ENCODE results near the gene CREM. TPM values are rescaled to one million over a fixed set of nuclear protein-coding genes. Genes with fewer than 3 reads are reported as not detected.

Gene CREM
- total RNA-seq, 1 donor from 2014 or later = 16.5 TPM

DNA sequence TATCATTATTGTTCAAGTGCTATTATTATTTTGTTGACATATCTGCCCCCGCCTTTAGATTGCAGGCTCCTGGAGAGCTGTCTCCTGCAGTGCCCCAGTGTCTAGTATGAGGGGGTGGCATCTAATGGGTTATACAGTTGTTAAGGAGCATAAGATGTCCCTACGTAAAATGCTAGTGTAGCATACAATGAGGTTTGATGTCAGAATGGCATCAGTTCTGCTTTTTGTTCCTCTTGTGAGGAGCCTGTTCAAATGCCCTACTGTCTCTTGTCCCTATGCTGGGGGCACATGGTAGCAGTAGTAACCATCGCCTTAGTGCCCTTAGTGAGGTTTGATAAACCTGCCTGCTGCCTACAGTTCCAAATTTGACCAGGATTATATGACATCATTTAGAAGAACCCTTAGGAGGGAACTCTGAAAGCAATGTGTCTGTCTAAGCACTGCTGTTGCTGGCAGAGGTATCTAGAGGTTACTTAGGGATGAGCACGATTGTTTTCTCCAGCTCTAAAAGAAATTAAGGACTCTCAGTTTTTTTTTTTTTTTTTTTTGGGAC is 9.7 kb downstream of the CREM start:
- no peak for DNase-seq

- DNase-seq = no peak
Measured at GRCh38 chr10:35140126-35140525, 13.5 kb downstream of the CREM start.

- no peak for DNase-seq
Measured at GRCh38 chr10:35140727-35141126, 14.1 kb downstream of the CREM start.

- no peak for DNase-seq
Measured at GRCh38 chr10:35150308-35150707, 23.7 kb downstream of the CREM start.

- DNase-seq = no peak
Measured at GRCh38 chr10:35152992-35153391, 26.3 kb downstream of the CREM start.

DNA sequence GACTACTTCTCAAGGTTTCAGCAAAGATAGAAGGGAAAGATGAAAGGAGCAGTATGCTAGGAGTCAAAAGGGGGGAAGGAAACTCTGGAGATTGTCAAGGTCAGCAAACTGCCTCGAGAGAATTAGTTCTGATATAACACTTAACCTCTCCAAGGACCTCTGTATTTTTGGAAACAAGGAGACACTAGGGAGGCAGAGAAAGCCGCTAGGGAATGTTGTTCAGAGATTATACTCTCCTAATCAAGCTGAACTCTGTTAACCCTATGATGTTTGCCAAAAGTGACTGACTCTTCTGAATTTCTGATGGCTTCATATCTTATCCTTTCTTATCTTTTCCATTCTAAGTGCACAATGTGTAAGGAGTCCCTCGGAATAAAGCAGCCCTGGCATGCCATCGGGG is 27.1 kb downstream of the CREM start:
- no peak for DNase-seq

- DNase-seq = no peak
Measured at GRCh38 chr10:35160743-35161142, 34.1 kb downstream of the CREM start.

DNA sequence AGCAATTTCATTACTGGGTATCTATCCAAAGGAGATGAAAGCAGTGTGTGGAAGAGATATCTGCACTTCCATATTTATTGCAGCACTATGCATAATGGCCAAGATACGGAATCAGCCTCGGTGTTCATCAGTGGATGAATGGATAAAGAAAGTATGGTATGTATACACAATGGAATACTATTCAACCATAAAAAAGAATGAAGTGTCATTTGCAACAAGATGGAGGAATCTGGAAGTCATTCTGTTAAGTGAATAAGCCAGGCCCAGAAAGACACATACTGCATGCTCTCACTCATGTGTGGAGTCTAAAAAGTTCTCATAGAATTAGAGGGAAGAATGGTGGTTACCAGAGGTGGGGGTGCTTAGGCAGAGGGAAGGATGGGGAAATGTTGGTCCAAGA is 35.3 kb downstream of the CREM start:
- no peak for DNase-seq

- DNase-seq = no peak
Measured at GRCh38 chr10:35165136-35165535, 38.5 kb downstream of the CREM start.

DNA sequence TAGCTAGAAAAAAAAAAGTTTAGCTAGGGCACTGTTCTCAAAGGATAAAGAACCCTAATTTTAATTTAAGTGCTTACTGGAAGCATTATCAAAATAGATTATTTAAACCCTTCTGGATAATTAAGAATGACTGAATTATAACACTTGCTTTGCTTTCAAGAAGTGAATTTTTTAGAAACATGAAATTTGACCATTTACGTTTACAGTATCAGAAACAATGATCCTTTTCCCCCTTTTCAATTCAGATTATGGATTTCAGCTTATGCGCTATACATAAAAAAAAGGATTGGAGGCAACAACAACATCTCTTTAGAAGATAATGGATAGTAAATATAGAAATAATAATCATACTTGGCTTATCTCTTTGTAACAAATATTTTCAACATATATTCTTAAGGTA is 39.2 kb downstream of the CREM start:
- no peak for DNase-seq

GRCh38 chr10:35166607-35167006 is 40.0 kb downstream of the CREM start:
- DNase-seq = no peak

DNA sequence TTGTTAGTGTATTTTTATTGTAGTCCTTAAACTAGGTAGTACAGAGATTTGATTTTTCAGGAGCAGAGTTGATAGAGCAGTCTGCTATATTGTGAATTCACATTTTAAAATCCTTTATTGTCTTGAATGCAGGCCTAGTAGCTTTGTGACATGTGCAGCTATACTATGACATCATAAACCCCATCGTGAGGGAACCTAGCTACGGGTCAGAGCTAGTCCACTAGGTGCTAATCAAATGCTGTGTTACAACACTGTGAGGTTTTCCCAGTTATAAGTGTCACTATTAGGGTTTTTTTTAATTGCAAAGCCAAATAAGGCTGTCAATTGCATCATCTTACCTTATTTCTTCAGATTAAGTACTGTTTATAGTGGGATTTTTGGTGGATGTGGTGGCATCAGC is 40.7 kb downstream of the CREM start:
- no peak for DNase-seq

DNA sequence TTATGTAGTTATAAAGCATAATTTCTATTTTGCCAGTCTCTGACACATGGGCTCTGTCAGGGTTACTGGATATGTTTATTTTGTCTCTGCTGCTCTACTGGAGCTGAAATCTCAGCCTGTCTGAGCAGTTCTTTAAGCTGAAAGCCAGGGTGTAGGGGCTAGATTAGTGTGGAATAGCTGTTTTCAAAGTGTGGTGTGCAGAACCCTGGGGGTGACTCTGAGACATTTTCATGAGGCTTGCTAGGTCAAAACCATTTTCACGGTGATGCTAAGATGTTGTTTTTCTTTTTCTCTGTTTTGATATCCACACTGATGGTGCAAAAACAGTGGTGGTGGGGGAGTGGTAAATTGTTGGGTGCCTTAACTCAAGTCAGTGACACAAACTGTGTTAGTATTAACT is 45.5 kb downstream of the CREM start:
- no peak for DNase-seq

DNA sequence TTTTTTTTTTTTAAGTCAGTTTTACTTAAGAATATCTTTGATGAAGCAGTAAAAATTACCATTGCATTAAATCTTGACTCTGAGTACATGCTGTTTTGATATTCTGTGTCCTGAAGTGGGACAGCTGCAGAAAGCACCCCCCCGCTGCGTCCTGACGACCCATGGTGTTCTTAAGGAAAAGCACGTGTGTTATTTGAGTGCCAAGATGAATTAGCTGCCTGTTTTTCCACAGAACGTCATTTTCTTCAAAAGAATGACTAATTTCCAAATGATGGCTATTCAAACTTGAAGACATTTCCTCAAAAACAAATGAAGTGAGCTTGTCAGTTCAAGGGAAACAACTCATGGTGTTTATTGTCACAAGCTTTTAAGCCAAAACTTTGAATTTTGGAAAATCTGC is 45.9 kb downstream of the CREM start:
- DNase-seq = no peak

GRCh38 chr10:35178331-35178730 is 51.7 kb downstream of the CREM start:
- DNase-seq = no peak

DNA sequence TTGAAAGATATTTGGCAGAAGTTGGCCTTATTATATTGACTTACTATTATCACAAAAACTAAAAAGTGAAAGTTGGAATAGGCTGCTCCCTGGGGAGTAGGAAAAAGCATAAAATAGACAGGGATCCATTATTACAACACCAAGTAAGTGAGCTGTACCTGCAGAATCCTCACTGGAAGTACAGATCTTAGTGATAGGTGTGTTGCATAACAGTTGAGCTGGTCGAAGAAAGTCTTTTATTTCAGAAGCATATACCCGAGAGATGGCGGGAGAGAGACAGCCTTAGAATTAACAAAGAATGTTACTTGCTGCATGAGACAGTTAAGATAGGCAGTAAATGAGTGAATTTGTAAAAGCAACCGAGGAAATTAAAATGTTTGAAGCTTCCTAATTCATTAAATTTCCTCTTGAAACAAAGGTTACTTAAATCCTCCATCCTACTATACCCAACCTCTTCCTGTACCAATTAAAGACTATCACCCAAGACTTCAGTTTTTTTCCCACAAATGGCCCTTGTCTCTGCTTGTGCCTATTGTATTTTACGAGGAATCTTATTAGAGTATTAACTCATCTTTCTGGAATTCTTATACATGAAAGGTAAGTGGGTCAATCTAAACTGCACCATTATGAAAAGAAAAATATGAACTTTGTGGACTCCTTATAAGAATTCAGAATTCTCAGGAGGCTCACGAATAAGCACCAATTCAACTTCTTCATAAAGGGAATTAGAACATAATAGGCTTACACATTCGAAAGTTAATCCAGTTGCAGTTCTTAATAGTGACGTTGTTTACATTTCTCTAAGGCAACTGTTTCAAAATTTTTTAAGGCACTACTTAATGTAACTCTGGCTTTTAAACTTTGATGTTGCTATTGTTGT is 56.2 kb downstream of the CREM start:
- no peak for DNase-seq

- DNase-seq = no peak
Measured at GRCh38 chr10:35184527-35185171, 58.0 kb downstream of the CREM start.

DNA sequence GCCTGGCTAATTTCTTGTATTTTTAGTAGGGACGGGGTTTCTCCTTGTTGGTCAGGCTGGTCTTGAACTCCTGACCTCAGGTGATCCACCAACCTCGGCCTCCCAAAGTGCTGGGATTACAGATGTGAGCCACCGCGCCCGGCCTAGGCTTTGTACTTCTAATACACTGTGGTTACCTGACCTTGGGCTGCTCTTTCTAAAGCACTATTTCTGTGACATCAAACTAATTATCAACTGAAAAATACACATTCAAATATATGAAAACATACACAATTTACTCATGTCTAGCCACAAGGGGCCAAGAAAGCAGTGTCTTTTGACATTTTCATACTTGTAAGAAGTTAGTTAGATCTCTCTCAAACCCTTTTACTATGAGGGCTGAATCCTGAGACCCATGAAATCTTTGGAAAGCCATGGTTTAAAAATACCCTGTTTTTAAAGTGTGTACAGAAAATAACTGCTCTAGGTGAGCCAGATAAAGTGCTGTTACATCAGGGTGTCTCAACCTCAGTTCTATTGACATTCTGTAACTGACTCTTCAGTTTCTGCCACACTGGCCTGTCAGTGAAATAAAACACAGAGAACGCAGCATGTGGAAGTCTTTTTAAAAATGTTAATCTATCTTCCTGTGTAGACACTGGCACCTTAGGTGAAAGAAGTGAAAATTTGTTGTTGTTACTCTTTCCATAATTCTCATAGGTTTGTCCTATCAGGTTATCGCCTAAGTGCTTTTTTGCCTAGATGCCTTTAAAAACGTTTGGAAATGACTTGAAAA is 58.8 kb downstream of the CREM start:
- no peak for DNase-seq

DNA sequence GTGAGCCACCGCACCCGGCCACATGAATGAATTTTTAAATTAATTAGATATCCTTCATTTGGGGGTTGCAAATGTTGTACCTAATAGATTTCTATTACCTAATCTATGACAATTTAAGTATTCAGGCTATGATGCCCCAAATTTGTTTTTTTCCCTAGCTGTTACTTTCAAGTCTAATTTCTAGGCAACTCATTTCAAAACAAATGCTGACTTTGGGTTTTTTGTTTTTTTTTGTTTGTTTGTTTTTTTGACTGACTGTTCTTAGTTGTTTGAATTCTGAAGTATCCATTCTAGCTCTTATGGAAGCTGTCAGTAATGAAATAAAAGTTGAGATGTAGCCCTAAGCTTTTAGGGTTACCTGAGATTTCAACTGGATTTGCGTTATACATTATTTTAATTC is 62.3 kb downstream of the CREM start:
- DNase-seq = no peak

DNA sequence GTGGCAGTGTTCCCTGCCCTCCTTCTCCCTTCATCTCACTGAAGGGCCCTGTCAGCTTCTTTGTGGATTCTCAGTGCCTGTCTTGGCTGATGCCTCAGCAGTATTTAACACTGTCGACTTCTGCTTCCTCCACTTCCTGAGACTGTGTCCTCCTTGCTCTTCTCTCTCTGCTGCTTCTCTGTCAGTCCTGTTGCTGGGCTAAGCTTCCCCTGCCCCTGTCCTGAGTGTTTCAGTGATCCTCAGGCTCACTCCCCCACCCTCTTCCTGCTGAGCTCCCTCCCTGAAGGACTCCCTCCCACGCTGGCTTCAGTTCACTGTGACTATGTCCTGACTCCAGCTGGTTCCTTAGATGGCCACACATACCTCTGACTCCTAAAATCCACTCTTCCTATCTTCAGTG is 64.9 kb downstream of the CREM start:
- no peak for DNase-seq

DNA sequence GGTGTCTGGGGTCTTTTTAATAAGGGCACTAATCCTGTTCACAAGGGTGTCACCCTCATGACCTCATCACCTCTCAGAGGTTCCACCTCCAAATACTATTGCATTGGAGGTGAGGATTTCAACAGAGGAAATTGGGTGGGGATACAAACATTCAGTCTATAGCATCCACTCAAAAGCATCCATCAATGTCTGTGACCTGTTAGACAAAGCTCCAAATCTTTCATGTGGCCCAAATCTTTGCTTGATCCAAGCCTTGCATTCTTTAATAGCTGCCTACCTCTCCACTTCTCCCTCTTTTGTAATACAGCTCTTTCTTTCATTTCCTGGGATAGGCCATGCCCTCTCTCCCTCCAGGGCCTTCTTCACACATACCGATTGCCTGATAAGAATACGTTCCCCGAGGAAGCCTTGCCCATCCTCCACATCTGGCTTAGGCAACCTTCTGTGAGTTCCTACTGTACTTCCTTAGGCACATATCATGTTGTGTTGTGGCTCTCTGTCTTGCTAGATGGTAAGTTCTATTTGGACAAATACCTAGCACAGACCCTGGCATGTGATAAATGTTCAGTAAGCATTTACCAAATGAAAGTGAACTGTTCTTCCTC is 66.1 kb downstream of the CREM start:
- DNase-seq = no peak

- no peak for DNase-seq
Measured at GRCh38 chr10:35194471-35194870, 67.8 kb downstream of the CREM start.

DNA sequence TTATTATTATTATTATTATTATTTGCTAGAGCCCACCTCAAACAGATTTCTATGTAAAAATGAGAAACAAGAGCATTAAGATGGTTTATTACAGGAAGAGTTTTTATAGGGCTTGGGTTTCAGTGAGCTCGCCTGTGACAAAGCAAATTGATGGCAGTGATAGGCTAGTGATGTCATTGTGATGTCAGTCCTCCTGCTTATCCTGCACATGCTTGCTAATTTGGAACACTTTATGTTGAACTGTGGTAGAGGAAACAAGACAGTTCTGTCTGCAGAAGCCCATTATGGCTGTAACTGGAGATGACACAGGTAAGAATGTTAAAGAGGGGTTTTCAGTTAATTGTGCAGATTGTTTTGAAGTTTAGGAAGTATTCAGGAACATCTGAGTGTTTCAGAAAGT is 68.3 kb downstream of the CREM start:
- DNase-seq = no peak
